ENCODE results near the gene SLC12A9.

The SLC12A9 gene

GRCh38 chr7:100882201-100882600 lies 29.7 kb downstream of the SLC12A9 start:
- no peak for DNase-seq (ENCODE audit: extremely low read depth in 1 of 2, low read depth in 1 of 2)

DNA sequence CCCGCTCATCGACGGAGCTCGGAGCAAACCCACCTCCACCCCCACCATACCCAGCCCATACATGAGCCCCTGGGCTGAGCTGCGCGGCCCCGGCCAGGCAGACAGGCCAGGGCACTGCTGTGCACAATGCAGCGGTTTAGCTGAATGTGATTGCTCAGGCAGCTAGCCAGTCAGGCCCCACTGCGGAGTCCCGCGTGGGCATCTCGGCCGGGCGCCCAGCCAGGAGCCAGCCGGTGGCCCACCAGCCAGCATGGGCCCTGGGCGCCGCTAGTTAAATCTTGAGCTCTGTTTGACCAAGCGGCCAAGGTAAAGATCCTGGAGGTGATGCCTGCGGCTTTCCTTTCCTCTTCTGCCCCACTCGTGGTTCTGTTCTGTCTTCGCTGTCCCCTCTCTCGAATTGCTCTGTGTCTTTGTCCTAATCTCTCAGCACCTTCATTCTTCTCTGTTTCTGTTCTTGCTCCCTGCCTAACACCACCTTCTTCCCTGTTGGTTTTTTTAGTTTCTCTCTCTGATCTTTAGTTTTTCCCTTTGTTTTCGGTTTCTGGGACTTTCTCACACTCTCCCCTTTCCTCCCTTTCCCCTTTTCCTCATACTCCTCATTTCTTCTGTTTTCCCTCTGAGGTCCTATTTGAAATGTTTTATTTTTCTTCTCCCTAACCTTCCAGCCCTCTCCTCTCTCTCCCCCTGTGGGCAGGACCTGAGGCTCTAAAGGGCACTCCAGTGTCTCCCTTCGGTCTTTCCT lies 30.4 kb downstream of the SLC12A9 start:
- no peak for DNase-seq (ENCODE audit: extremely low read depth in 1 of 2, low read depth in 1 of 2)

DNA sequence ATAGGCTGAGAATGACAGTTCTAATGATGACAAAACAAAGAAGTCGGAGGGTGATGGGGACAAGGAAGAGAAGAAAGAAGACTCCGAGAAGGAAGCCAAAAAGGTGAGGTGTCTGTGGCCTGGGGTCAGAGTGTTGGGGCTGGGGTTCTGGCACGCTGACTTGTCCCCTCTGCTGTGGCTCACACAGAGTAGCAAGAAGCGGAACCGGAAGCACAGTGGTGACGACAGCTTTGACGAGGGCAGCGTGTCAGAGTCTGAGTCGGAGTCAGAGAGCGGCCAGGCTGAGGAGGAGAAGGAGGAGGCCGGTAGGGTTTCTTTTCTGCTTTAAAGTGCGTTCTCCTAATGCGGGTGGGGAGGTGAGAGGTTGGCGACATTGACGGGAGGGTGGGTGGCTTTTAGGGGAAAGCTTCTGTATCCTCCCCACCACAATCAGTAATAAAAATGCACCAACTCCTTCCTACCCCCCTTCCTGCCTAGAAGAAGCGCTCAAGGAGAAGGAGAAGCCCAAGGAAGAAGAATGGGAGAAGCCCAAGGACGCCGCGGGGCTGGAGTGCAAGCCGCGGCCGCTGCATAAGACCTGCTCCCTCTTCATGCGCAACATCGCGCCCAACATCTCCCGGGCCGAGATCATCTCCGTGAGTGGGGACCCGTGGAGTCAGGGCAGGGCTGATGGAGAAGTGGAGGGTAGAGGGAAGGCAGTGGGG lies 32.4 kb downstream of the SLC12A9 start:
- DNase-seq (ENCODE audit: extremely low read depth in 1 of 2, low read depth in 1 of 2): no peak

GRCh38 chr7:100885440-100886141 lies 33.1 kb downstream of the SLC12A9 start:
- DNase-seq (ENCODE audit: extremely low read depth in 1 of 2, low read depth in 1 of 2): no peak

DNA sequence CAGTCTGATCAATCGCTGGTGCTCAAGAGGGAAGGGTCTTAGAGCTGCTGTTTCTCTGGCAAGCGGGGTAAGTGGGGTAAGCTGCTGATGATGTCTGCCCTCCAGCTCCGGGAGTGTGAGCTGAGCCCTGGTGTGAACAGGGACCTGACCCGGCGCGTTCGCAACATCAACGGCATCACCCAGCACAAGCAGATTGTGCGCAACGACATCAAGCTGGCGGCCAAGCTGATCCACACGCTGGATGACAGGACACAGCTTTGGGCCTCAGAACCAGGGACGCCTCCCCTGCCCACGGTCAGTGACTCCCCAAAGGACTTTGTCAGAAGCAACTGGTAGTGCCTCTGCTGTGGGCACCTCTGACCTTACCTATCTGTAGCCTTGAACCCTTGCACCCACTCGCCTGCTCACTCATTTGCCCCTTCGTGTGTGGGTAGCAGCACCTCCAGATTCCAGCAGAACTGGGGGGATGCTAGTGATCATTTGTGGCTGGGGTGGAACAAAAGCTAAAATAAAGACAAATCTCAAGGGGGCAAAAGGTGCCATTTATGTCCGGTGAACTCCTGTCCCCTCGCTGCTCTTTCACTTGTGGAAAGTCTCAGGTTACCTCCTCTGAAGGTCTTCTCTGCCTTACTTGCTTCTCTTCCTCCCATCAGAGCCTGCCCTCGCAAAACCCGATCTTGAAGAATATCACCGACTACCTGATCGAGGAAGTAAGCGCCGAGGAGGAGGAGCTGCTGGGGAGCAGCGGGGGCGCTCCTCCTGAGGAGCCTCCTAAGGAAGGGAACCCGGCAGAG lies 33.8 kb downstream of the SLC12A9 start:
- no peak for DNase-seq (ENCODE audit: extremely low read depth in 1 of 2, low read depth in 1 of 2)

- no peak for DNase-seq (ENCODE audit: extremely low read depth in 1 of 2, low read depth in 1 of 2)
Measured at GRCh38 chr7:100886936-100887515, 34.5 kb downstream of the SLC12A9 start.

GRCh38 chr7:100887516-100888290 lies 35.2 kb downstream of the SLC12A9 start:
- DNase-seq (ENCODE audit: extremely low read depth in 1 of 2, low read depth in 1 of 2): peak in 1 of 2 donors; percentile 43

GRCh38 chr7:100888291-100888987 lies 35.9 kb downstream of the SLC12A9 start:
- no peak for DNase-seq (ENCODE audit: extremely low read depth in 1 of 2, low read depth in 1 of 2)

DNA sequence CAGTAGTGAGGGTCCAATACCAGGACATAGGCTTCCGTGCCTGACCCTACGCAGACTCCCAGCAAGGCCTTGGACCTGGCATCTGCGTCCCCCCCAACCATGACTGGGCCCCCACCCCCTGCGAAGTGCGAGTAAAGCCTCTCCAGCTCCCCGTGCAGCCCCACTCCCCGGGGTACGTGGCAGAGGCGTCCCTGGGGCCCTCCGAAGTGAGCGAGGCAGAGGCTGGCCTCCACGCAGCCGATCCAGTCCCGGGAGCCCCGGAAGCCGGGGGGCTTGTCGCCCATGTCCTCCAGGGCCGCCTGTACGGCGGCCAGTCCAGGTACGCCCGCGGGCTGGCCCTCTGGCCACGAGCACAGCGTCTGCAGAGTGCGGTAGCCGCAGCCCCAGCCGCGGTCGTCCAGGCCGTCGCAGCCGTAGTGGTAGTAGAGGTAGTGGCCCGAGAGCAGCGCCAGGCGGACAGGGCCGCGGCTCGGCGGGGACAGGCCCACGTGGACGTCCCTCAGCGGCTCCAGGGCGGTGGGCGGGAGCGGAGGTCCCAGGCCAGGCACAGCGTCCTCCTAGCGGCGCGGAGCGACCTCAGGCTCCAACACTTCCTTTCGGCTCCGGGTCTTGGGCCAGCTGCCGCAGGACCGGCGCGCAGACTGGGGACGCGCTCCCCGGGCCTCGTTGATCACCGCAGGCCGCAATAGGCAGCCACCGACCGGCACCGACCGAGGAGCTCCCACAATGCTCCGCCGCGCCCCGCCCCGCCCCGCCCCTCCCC lies 36.7 kb downstream of the SLC12A9 start, which contains the start of gene UFSP1:
TSS of gene UFSP1 (minus strand) at position 728 of the 763 bp plus-strand sequence. CDS start at position 284, 444 bp downstream.
- DNase-seq (ENCODE audit: extremely low read depth in 1 of 2, low read depth in 1 of 2): no peak

DNA sequence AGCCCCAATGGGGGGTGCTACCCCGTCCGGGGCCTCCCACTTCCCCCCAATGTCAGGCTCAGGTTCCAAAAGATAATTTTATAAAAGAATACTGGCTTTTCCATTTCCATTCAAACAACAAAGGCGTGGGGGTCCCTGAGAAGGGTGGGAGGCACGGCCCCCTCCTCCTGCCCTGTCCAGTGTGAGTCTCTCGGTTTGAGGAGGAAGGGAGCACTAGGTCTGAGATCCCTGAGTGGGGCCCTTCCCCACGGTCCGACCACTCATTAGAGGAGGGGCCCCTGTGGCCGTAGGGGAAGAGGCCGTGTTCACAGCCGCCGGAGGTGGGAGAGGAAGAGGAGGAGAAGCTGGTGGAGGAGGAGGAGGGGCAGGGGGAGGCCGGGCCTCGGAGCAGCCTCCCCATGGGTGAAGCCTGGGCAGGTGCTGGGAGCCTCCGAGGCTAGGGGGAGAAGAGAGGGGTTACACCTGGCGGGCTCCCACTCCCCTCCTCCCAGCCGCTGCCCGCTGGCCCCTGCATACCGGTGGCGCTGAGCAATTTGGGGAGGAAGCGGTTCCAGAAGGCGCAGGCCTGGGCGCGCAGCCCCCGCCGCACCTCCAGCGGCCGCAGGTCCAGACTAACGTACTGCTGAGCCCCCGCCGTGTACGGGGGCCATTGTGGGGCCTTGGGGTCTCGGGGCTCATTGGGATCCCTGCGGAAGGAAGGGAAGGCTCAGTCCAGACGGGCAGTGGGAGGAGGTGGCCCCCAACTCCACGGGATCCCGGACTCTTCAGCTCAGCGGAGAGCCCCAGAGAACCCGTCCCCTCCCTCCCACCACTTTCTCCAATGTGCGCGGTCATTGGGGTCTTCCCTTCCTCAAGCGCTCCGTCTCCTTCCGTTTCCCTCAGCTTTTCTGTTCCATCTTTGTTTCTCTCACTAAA lies 38.4 kb downstream of the SLC12A9 start:
- DNase-seq (ENCODE audit: extremely low read depth in 1 of 2, low read depth in 1 of 2): no peak

- DNase-seq (ENCODE audit: extremely low read depth in 1 of 2, low read depth in 1 of 2): no peak
Measured at GRCh38 chr7:100891568-100892247, 39.2 kb downstream of the SLC12A9 start.

DNA sequence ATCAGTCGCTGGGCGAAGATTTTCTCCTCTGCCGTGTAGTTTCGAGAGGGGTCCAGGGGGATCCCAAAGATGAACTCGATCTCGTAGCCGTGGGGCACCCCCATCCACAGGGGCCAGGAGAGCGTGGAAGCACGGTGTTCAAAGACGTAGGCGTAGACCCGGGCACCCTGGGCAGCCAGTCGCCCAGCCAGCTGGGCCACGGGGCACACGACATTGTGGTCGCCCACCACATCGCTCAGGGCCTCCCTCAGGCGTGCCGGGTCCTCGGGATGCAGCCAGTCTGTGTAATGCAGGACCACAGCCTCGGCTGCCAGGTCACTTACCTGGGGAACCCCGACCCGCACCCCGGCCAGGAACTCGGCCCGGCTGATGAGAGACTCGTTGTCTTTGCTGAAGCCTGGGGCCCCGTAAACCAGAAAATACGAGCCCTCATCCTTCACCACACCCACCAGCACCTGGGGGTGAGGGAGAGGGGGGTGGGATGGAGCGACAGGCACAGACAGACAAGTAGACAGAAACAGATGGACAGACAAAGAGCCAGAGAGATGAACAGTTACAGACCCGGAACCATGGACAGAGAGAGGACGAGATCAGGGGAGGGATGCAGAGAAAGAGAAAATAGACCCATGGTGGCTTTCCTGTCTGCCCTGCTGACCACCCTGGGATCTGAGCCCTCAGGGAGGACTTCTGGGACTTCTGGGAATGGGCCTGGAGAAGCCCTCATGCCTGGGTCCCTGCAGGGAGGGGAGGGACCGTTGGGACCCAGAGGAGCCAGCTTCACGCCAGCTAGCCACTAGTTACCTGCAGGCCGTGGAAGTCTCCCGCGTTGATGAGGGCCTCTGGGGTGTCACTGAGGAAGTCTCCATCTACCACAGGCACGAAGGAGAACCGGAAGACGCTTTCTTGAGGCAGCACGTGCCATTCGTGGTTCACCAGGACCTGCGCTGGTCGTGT lies 40.1 kb downstream of the SLC12A9 start:
- no peak for DNase-seq (ENCODE audit: extremely low read depth in 1 of 2, low read depth in 1 of 2)

DNA sequence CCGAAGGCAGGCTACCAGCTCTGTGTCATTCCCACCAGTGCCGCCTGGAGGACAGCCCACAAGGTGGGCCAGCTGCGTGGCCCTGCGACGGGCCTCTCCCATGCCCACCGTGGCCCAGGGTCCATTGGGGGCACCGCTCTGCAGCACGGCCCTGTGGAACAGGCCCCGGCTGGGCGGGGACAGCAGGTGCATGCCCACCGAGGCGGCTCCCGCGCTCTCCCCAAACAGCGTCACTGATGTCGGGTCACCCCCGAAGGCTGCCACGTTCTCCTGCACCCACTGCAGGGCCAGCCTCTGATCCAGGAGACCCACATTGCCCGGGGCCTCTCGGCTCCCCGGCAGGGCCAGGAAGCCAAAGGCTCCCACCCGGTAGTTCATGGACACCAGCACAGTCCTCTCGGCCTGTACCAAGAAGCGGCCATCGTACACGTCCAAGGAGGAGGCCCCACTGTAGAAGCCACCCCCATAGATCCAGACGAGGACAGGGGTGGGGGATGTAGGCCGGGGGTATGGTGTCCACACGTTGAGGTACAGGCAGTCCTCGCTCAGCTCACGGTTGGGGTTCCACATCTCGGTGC lies 40.9 kb downstream of the SLC12A9 start:
- no peak for DNase-seq (ENCODE audit: extremely low read depth in 1 of 2, low read depth in 1 of 2)

DNA sequence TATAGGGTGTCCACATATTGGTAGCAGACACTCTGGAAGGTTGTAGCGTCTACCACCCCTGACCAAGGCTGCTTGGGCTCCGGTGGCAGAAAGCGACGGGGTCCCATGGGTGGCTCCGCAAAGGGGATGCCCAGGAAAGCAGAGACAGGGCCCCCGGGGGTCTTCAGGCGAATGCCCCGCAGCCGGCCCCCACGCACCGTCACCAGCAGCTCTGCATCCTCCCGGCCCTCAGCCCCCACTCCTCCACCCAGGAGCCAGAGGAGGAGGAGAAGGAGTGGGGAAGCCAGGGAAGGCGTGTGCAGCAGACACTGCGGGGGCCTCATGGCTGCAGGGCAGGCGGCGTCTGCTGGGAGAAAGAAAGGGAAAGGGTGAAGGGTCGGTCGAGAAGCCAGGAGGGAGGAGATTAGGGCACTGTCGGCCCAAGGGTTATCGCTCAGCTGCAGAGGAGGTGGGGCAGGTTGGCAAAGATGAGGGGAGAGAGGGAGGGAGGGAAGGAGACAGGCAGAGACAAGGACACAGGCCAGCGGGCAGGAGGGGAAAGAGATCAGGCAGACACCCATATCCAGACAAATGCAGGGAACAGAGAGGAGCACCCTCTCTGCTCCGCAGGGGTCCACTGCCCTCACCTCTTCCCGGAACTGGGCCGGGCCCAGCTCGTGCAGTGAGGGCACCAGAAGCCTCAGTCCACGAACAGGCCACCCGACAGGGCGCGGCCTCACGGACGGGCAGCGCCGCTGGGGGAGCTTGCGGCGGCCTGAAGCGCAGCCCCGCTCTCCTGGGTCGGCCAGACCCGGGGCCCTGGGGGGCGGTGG lies 41.6 kb downstream of the SLC12A9 start:
- DNase-seq (ENCODE audit: extremely low read depth in 1 of 2, low read depth in 1 of 2): no peak
